Mammary epithelial cell (primary cell): ENCODE measurements around the gene C19orf25.

Source experiments
- CTCF ChIP-seq, 2 donors: IDR thresholded peaks in 1 of 2; conservative IDR thresholded peaks in 1 of 2; 2 replicates each; pipeline ENCODE4 v1.5.1; 2011 to 2012; ENCODE audit warnings: inconsistent platforms in 2 of 2, low read length in 2 of 2, mild to moderate bottlenecking in 2 of 2, control low read depth in 1 of 2, low read depth in 1 of 2; ENCODE audit not compliant: insufficient read depth in 1 of 2; ENCODE audit errors: extremely low read depth in 1 of 2
- EZH2 ChIP-seq: IDR thresholded peaks from 2 replicates; pipeline ENCODE4 v1.6.1; 2012; ENCODE audit warnings: low read length, inconsistent platforms, borderline replicate concordance

- TF ChIP-seq CTCF (conservative IDR thresholded peaks at IDR 0.05 in 1 of 2, IDR thresholded peaks at IDR 0.05 in 1 of 2; ENCODE audit: extremely low read depth in 1 of 2, insufficient read depth in 1 of 2, low read depth in 1 of 2, low read length in 2 of 2) (no peak), EZH2 (peak; percentile 44)
Observed at GRCh38 chr19:1446713-1447481, 32.1 kb downstream of the C19orf25 start.
